GOT3 (cell line): ENCODE results near the gene OR2T4.
A peak's percentile ranks its signal among the peaks of the same experiment; 100 is the strongest.

Source experiments
- DNase-seq: peaks from one replicate; lab custom pipeline; 2025; ENCODE audit warnings: mixed read lengths; lab: John Stamatoyannopoulos, UW

Gene OR2T4, protein sequence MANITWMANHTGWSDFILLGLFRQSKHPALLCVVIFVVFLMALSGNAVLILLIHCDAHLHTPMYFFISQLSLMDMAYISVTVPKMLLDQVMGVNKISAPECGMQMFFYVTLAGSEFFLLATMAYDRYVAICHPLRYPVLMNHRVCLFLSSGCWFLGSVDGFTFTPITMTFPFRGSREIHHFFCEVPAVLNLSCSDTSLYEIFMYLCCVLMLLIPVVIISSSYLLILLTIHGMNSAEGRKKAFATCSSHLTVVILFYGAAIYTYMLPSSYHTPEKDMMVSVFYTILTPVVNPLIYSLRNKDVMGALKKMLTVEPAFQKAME

DNA sequence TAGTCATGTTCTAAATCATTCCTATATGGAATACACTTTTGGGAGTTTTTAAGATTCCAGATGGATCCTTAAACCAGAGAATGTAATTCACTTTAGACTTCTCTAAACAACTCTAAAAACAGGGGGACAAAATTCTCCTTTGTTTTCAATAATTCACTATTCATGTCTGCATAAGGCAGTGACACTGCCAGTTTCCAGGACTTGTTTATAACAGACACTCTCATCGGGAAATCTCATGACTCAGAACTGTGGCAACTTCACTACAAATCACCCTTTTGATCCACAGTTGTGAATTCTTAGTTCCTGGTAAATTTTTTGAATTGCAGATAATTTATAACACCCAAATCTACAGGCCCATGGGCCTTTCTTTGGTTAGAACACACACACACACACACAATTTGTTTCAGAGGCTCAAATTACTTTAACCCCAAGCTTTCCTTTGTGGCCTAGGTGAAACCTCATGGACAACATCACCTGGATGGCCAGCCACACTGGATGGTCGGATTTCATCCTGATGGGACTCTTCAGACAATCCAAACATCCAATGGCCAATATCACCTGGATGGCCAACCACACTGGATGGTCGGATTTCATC, at the start of gene OR2T4:
Gene OR2T4 (plus strand): TSS at position 545 of the 595 bp plus-strand sequence. CDS start 0 bp downstream, at position 545.
- no peak for DNase-seq

DNA sequence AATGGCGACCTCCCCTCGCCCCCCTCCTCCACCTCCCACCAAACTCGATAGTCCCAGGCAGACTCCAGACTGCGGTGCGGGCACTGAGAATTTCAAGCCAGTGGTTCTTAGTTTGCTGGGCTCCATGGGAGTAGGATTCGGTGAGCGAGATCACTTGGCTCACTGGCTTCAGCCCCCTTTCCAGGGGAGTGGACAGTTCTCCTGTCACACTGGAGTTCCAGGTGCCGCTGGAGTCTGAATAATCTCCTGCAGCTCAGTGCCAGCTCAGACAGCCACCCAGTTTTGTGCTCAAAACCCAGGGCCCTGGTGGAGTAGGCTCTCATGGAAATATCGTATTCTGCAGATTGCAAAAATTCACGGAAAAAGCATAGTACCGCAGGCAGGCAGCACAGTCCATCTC, 44.7 kb upstream of the OR2T4 start:
- no peak for DNase-seq

- no peak for DNase-seq
Measured at GRCh38 chr1:248324468-248324867, 37.0 kb upstream of the OR2T4 start, which contains the start of gene OR2M7. Gene OR2M7, minus strand, starts transcription at chr1:248324568. Its CDS starts 0 bp downstream, at chr1:248324568.

GRCh38 chr1:248343451-248343850, 18.0 kb upstream of the OR2T4 start:
- no peak for DNase-seq

- DNase-seq: no peak
Measured at GRCh38 chr1:248348475-248348874, 13.0 kb upstream of the OR2T4 start, which contains the start of gene OR14C36. Gene OR14C36, plus strand, starts transcription at chr1:248348775. Its CDS starts 0 bp downstream, at chr1:248348775.

GRCh38 chr1:248359415-248359814, 2.0 kb upstream of the OR2T4 start:
- DNase-seq: no peak

DNA sequence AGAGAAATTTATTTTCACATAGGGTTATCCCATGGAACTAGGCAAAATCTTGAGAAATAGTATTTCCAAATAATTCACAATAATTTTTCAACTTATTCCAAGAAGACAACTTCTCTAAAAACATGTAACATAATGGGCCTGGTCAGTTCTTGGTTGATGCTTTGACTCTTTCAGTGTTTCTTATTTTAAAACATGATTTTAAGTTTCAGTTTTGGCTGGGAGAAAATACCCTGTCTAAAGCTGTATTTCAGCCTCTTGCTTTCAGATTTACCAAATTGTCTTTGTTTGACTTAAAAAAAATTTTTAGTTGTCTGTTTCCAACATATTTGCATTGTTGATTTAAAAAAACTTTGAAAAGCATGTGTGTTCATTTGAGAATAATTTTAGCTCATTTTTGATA, 5.1 kb downstream of the OR2T4 start:
- no peak for DNase-seq

DNA sequence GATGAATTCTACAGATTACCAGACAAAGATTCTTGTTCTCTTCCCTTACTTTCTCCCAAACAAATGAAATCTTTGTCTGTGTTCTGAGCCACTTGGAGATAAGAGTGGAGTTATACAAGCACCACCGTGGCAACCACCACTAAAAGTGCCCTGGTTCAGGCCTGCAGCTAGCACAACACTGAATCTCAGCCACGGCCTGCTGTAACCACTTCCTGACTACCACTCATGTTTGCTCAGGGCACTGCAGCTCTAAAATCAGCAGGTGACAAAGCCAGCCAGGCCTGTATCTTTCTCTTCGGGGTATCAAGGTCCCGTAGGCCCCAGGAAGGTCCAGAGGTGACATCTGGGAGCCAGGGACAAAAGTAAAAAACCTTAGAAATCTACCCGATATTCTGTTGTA, 10.9 kb downstream of the OR2T4 start:
- no peak for DNase-seq

GRCh38 chr1:248373761-248374160, 12.3 kb downstream of the OR2T4 start:
- DNase-seq: no peak

GRCh38 chr1:248375446-248375845, 14.0 kb downstream of the OR2T4 start, which contains the start of gene OR2T6:
Gene OR2T6, plus strand, starts transcription at chr1:248375746. Its CDS starts 11,863 bp downstream, at chr1:248387609.
- DNase-seq: no peak

- no peak for DNase-seq
Measured at GRCh38 chr1:248376916-248377315, 15.5 kb downstream of the OR2T4 start.

DNA sequence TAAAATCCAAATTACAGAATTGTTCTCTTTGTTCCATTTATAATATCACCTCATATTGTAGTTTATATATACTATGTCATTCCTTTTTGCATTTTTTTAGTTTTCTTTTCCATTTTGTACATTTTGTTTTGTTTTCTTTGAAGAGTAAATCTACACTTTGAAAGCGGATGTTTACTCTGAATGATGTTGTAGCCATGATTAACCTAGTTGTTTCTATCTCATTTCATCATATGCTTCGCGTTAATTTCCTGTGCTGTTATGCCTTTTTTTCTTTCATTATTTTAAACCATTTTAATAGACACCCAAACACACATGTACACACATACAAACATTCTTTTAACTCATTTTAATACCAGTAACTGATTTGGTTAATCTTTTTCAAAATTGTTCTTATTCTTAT, 19.4 kb downstream of the OR2T4 start:
- no peak for DNase-seq

- DNase-seq: no peak
Measured at GRCh38 chr1:248388426-248388825, 27.0 kb downstream of the OR2T4 start.

- no peak for DNase-seq
Measured at GRCh38 chr1:248393050-248393449, 31.6 kb downstream of the OR2T4 start.

DNA sequence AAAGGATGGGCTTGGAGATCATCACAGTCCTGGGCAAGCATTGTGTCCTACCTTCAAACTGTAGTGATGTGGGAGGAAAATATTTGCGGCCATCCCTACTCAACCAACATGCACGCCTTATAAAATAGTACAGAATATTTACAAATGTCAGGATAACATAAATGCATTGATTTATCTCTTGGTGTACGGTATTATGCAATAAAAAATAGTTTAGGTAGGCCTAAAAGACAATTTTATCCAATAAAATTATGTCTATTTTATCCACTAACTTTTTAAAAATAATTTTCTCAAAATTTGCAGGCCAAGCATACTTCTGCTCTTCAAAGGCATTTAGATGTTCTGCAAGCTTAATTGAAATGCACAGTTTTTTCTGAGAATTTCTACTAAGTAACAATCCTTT, 41.3 kb downstream of the OR2T4 start, which contains the start of gene OR2T1:
Gene OR2T1 (plus strand): TSS at position 301 of the 400 bp plus-strand sequence. CDS start 3,100 bp downstream, outside the sequence.
- DNase-seq: no peak

- peak; percentile 37 for DNase-seq
Measured at GRCh38 chr1:248404024-248404423, 42.6 kb downstream of the OR2T4 start.

DNA sequence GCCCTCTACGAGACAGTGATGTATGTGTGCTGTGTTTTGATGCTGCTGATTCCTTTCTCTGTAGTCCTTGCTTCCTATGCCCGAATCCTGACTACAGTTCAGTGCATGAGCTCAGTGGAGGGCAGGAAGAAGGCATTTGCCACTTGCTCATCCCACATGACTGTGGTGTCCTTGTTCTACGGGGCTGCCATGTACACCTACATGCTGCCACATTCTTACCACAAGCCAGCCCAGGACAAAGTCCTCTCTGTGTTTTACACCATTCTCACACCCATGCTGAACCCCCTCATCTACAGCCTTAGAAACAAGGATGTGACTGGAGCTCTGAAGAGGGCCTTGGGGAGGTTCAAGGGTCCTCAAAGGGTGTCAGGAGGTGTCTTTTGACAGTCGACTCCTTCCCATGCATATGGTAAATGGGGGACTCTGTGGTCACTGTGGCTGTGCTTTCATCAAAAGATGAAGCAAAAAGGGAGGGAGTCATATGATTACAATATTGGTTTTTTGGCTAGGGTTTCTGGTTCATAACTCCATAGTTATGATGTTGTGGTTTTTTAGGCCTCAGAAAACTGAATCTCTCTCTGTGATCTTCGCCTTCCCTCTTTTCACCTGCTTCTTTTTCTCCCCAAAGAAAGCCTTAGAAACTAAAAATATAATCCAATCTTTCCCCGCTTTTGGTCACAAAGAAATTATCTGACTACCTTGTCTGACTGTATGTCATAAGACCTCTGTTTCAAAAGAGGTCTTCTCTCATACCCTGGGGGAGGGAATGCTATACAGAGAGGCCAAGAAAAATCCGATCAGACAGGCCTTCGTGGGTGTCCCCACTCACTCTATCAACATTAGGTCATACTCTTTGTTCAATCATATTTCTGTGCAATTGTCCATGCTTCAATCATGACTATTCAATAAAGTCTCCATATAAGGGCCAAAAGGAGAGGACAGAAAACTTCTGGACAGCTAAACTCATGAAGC, 45.5 kb downstream of the OR2T4 start:
- no peak for DNase-seq
